ENCODE results near the gene ACIN1. TPM values are rescaled to one million over a fixed set of nuclear protein-coding genes. Genes with fewer than 3 reads are reported as not detected.

The ACIN1 gene
- polyA plus RNA-seq, 1 donor (not counting 4 experiments of a cell fraction or from before 2014, with no cell fraction given) = 104 TPM

- FAIRE-seq = no peak
- TF ChIP-seq EZH2 (IDR thresholded peaks at IDR 0.05; ENCODE audit: low read length) = no peak
- no peak for TF ChIP-seq CTCF (optimal IDR thresholded peaks at IDR 0.05 in 1 of 3, IDR thresholded peaks at IDR 0.05 in 1 of 3, conservative IDR thresholded peaks at IDR 0.05 in 1 of 3; ENCODE audit: extremely low read depth in 1 of 3, insufficient read depth in 2 of 3, low read length in 3 of 3)
- Histone ChIP-seq H4K20me1 (ENCODE audit: control insufficient read depth, extremely low read depth, insufficient read depth, low read length) (no peaks in the 10 kb centered on the region), H2AFZ (ENCODE audit: control insufficient read depth, low read length) (no peak overlapping the region), H3K36me3 (ENCODE audit: control insufficient read depth in 2 of 2, extremely low read depth in 1 of 2, insufficient read depth in 2 of 2, low read length in 2 of 2) (no peaks in the 10 kb centered on the region), H3K27ac (ENCODE audit: control insufficient read depth, insufficient read depth, low read length) (no peak overlapping the region), H3K79me2 (ENCODE audit: control insufficient read depth, insufficient read depth, low read length) (no peaks in the 10 kb centered on the region), H3K4me2 (ENCODE audit: control insufficient read depth, extremely low read depth, insufficient read depth, low read depth, low read length) (no peak overlapping the region), H3K9me3 (ENCODE audit: control insufficient read depth, low read depth, low read length) (no peaks in the 10 kb centered on the region), H3K9ac (ENCODE audit: control insufficient read depth, extremely low read depth, insufficient read depth, low read length) (no peak overlapping the region), H3K4me1 (ENCODE audit: control insufficient read depth, extremely low read depth, insufficient read depth, low read length) (no peaks in the 10 kb centered on the region), H3K27me3 (ENCODE audit: control insufficient read depth, extremely low read depth, insufficient read depth, low read length) (no peaks in the 10 kb centered on the region), H3K9me1 (ENCODE audit: control insufficient read depth, extremely low read depth, insufficient read depth, low read length) (no peaks in the 10 kb centered on the region), H3K4me3 (ENCODE audit: control insufficient read depth in 2 of 3, extremely low read depth in 1 of 3, insufficient read depth in 2 of 3, low read depth in 1 of 3, low read length in 3 of 3) (no peak overlapping the region)
- dilution Hi-C loops (cut with MboI; ENCODE audit: extremely low pct_ligation_motif_present, low sequenced_read_pairs) = no loop called here
- no peak for DNase-seq (ENCODE audit: low read depth, low spot score)
These were observed 11.8 kb upstream of the ACIN1 start for GRCh38 chr14:23106747-23107045.

- no peaks in the 10 kb centered on the region for H3K9me3 ChIP-seq (ENCODE audit: control insufficient read depth, low read depth, low read length)
- no peak overlapping the region for H3K9ac ChIP-seq (ENCODE audit: control insufficient read depth, extremely low read depth, insufficient read depth, low read length)
- H3K27me3 ChIP-seq (ENCODE audit: control insufficient read depth, extremely low read depth, insufficient read depth, low read length) = no peaks in the 10 kb centered on the region
- DNase-seq (ENCODE audit: low read depth, low spot score) (no peak), FAIRE-seq (no peak)
- TF ChIP-seq CTCF (optimal IDR thresholded peaks at IDR 0.05 in 1 of 3, IDR thresholded peaks at IDR 0.05 in 1 of 3, conservative IDR thresholded peaks at IDR 0.05 in 1 of 3; ENCODE audit: extremely low read depth in 1 of 3, insufficient read depth in 2 of 3, low read length in 3 of 3) = no peak
- TF ChIP-seq EZH2 (IDR thresholded peaks at IDR 0.05; ENCODE audit: low read length) = no peak
- no peak overlapping the region for H3K27ac ChIP-seq (ENCODE audit: control insufficient read depth, insufficient read depth, low read length)
- H3K4me3 ChIP-seq (ENCODE audit: control insufficient read depth in 2 of 3, extremely low read depth in 1 of 3, insufficient read depth in 2 of 3, low read depth in 1 of 3, low read length in 3 of 3) = no peak overlapping the region
- no peak overlapping the region for H2AFZ ChIP-seq (ENCODE audit: control insufficient read depth, low read length)
- dilution Hi-C loops (cut with MboI; ENCODE audit: extremely low pct_ligation_motif_present, low sequenced_read_pairs) = no loop called here
- H3K9me1 ChIP-seq (ENCODE audit: control insufficient read depth, extremely low read depth, insufficient read depth, low read length) = no peaks in the 10 kb centered on the region
- H3K4me2 ChIP-seq (ENCODE audit: control insufficient read depth, extremely low read depth, insufficient read depth, low read depth, low read length) = no peak overlapping the region
- H3K36me3 ChIP-seq (ENCODE audit: control insufficient read depth in 2 of 2, extremely low read depth in 1 of 2, insufficient read depth in 2 of 2, low read length in 2 of 2) = no peaks in the 10 kb centered on the region
- no peaks in the 10 kb centered on the region for H3K4me1 ChIP-seq (ENCODE audit: control insufficient read depth, extremely low read depth, insufficient read depth, low read length)
- H4K20me1 ChIP-seq (ENCODE audit: control insufficient read depth, extremely low read depth, insufficient read depth, low read length) = no peaks in the 10 kb centered on the region
- no peaks in the 10 kb centered on the region for H3K79me2 ChIP-seq (ENCODE audit: control insufficient read depth, insufficient read depth, low read length)
These were observed 10.4 kb upstream of the ACIN1 start for GRCh38 chr14:23105348-23105824.

All from keratinocyte (primary cell).